T1000 (cell line): ENCODE data around the gene RAB11B.
"Not testable (repeated sequence)": the region's sequence is repeated elsewhere in the genome, so short reads cannot be mapped to it uniquely, and the experiment has no call there.

Source experiments
- DNase-seq: peaks from one replicate; lab custom pipeline; 2025; ENCODE audit warnings: mixed read lengths; lab: John Stamatoyannopoulos, UW

Gene RAB11B

GRCh38 chr19:8389891-8390616 lies at the start of gene RAB11B:
Gene RAB11B (plus strand): TSS chr19:8390360. CDS start chr19:8390417, 57 bp downstream.
- peak; percentile 98 for DNase-seq

- not testable (repeated sequence) for DNase-seq
Measured at GRCh38 chr19:8341504-8341903, 48.7 kb upstream of the RAB11B start.

GRCh38 chr19:8342316-8342683 lies 47.9 kb upstream of the RAB11B start:
- DNase-seq, result no peak

- DNase-seq, result peak; percentile 87
Measured at GRCh38 chr19:8342684-8343482, 47.3 kb upstream of the RAB11B start, which contains the start of gene KANK3. Gene KANK3 (minus strand): TSS chr19:8343262. CDS start chr19:8337828, 5,434 bp downstream.

GRCh38 chr19:8343483-8343844 lies 46.7 kb upstream of the RAB11B start:
- no peak for DNase-seq

GRCh38 chr19:8349629-8350372 lies 40.4 kb upstream of the RAB11B start:
- not testable (repeated sequence) for DNase-seq

GRCh38 chr19:8352134-8352827 lies 37.9 kb upstream of the RAB11B start:
- DNase-seq, result no peak

- not testable (repeated sequence) for DNase-seq
Measured at GRCh38 chr19:8352845-8353244, 37.3 kb upstream of the RAB11B start.

- DNase-seq, result peak; percentile 75
Measured at GRCh38 chr19:8355631-8356402, 34.3 kb upstream of the RAB11B start.

GRCh38 chr19:8357007-8357521 lies 33.1 kb upstream of the RAB11B start:
- no peak for DNase-seq

GRCh38 chr19:8358948-8359347 lies 31.2 kb upstream of the RAB11B start:
- DNase-seq, result no peak

- DNase-seq, result no peak
Measured at GRCh38 chr19:8360196-8360595, 30.0 kb upstream of the RAB11B start.

GRCh38 chr19:8361921-8362793 lies 28.0 kb upstream of the RAB11B start:
- peak; percentile 89 for DNase-seq

- DNase-seq, result peak; percentile 25
Measured at GRCh38 chr19:8363803-8364771, 26.1 kb upstream of the RAB11B start, which contains the start of gene ANGPTL4. Gene ANGPTL4 (plus strand): TSS chr19:8364155. CDS start chr19:8364322, 167 bp downstream.

- no peak for DNase-seq
Measured at GRCh38 chr19:8366121-8366581, 24.0 kb upstream of the RAB11B start.

- DNase-seq, result no peak
Measured at GRCh38 chr19:8366961-8367326, 23.2 kb upstream of the RAB11B start.

GRCh38 chr19:8367327-8368001 lies 22.7 kb upstream of the RAB11B start:
- DNase-seq, result peak; percentile 92
